NCI-H2171 treated with DMSO at 0.1 percent for 48 hours (cell line): ENCODE results near the gene PRODH2.
"Not testable (repeated sequence)": the region's sequence is repeated elsewhere in the genome, so short reads cannot be mapped to it uniquely, and the experiment has no call there.

ENCODE experiments used
- DNase-seq: peaks from one replicate; lab custom pipeline; 2025; lab: John Stamatoyannopoulos, UW

PRODH2 gene

DNA sequence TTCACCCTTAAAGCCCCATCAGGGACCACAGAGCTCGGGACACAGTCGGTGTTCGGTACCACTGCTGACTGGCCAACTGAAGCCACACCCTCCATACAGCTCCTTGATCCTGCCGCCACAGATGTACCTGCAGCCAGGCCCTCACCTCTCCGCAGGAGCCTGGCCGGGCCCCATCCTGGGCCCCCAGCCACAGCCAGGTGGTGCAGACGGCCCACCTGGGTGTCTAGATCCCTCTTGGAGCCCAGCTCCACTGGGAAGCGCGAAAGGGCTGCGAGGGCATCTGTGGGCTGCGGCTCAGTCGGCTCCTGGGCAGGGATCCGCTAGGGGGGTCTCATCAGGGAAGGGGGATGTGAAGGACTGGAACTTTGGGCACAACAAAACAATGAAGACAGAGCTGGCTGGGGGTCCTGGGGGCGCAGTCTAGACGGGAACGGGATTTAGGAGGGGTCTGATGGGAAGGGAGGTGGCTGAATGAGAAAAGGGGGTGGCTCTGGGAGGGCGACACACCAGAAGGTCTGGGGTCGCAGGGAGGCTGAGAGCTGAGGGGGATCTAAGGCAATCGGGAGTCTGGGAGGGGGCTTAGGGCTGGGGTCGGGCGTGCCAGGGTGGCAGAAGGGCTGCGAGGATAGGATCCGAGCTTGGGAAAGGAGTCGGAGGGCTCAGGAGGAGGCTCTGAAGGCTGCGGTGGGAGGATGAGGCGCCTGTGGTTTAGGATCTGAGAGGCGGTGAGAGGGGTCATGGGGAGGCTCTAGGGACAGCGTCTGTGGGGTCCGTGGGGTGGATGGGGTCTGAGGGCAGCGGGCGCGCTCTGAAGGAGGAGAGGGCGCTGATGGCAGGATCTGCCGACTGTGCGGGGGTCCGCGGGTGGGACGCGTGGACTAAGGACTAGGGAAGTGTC, 15.8 kb downstream of the PRODH2 start:
- no peak for DNase-seq

DNA sequence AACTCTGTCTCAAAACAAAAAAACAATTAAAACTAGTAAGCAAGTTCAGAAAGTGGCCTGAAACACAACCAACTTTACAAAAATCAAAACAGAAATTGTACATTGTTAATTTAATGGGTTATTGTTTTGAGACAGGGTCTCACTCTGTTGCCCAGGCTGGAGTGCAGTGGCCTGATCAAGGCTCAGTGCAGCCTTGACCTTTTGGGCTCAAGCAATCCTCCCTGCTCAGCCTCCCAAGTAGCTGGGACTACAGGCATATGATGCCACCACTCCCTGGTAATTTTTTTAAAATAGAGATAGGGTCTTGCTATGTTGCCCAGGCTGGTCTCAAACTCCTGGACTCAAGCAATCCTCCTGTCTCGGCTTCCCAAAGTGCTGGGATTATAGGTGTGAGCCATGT, 17.1 kb downstream of the PRODH2 start:
- not testable (repeated sequence) for DNase-seq

DNA sequence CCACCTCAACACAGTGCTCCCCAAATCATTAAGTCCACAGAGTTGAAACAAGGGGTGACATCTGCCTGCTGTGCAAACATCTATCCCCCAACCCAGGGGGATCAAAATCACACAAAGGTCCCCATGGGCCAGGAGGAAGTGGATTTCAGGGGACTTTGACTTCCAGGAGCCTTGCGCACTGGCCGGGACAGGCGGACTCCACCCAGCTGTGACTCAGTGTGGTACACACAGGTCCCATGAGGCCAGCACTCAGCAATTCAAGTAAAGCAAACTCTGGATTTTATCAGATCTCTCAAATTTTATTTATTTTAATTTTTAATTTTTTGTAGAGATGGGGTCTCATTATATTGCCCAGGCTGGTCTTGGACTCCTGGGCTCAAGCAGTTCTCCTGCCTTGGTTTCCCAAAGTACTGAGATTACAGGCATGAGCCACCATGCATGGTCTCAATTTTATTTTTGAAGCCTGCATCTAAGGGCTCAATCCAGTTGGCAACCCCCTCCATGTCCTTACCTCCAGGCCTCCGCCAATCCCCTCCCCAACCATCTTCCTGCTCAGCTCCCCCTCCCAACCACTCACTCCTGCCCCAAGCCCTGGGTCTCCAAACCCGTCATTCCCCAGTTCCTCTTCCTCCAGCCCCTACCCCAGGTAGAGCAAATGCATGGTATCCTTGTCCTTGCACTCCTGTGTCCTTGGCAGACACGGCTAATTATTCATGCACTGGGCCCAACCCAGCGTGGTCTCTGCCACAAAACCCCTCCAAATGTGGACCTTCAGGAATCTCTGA, 19.1 kb downstream of the PRODH2 start:
- no peak for DNase-seq

DNA sequence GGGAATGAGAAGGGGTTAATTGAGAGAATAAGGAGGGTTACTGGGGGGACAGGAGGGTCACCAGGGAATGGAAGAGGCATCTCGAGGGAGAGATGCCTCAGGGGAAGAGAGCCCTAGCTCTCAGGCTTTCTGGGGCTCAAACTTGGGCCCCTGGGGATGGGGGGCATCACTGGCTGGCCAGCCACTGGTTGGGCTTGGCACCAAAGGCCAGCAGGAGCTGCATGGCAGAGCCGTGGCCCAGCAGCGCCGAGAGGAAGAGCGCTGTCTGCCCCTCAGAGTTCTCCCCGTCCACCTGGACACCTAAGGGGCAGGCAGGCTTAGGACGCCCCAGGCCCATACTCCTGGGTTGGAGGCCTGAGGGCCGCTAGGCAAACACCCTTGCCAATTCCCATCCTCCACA, 19.8 kb downstream of the PRODH2 start:
- DNase-seq = no peak

DNA sequence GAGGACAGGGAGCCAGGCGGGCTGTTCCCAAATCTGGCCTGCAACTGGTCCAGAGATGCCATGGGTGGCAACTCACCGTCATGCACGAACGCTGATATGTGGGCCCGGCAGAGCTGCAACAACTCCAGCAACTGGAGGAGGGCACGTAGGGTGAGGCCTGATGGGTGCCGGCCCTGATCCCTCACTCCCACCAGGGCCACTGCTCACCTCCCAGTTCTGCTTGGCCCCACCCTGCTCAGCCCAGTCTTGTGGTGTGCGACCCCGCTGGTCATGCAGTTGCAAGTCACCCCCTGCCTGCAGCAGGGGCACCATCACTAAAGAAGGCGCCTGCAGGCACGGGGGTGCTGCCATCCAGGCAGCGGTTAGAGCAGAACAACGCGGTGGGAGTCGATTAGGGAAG, 20.3 kb downstream of the PRODH2 start:
- DNase-seq = no peak

DNA sequence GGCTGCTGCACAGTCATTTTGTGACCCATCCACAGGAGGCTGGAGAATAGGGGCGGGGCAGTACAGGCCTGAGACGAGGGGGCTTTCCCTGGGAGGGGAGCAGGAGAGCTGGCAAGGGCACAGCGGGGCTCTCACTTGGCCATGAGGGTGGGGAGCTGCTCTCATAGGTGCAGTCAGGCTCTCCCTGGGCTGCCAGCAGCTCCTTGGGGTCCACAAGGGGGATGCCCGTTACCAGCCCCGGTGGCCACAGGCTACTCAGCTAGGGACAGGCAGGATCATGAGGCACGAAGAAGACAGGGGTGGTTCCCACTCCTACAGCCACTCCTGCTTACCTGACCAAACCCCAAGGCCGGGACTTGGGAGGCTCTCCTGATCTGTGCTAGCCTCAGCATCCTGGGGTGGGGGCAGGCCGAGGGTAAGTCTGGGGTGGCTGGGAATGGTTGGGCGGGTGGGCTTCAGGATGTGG, 20.8 kb downstream of the PRODH2 start:
- no peak for DNase-seq

DNA sequence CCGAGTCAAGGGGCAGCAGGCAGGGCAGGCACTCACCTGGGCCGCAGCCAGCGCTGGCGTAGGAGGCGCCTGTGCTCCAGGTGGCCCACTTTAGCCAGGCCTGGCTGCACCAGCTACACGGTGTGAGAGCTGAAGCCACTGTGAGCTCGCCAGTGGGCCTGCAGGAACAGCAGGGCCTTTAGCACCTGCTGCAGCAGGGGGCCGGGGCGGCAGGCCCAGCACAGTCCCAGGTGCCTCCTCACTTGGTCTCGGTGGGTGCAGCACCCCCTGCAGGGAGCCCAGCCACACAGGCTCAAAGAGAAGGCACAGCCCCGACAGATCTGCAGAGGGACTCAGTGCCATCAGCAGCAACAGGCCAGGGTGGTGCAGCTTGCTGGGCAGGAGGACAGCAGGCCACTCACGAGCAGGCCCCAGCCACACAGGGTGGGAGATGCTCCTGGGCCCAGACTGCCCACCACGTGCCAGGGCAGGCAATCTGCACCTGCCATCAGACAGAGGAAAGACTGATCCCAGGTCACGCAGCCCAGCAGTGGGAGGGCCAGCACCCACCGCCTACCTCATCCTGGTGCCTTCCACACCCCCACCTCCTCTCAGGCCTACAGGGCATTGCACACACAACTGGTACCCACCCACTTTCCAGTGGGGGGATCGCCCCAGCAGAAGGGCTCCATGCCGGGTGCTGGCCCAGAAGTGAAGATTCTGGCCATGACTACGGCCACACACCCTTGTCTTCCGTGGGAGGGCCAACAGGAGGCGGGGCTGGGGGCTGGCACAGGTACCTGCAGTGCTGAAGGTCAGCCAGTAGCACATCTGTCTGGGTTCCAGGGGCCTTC, 21.4 kb downstream of the PRODH2 start:
- DNase-seq = no peak

DNA sequence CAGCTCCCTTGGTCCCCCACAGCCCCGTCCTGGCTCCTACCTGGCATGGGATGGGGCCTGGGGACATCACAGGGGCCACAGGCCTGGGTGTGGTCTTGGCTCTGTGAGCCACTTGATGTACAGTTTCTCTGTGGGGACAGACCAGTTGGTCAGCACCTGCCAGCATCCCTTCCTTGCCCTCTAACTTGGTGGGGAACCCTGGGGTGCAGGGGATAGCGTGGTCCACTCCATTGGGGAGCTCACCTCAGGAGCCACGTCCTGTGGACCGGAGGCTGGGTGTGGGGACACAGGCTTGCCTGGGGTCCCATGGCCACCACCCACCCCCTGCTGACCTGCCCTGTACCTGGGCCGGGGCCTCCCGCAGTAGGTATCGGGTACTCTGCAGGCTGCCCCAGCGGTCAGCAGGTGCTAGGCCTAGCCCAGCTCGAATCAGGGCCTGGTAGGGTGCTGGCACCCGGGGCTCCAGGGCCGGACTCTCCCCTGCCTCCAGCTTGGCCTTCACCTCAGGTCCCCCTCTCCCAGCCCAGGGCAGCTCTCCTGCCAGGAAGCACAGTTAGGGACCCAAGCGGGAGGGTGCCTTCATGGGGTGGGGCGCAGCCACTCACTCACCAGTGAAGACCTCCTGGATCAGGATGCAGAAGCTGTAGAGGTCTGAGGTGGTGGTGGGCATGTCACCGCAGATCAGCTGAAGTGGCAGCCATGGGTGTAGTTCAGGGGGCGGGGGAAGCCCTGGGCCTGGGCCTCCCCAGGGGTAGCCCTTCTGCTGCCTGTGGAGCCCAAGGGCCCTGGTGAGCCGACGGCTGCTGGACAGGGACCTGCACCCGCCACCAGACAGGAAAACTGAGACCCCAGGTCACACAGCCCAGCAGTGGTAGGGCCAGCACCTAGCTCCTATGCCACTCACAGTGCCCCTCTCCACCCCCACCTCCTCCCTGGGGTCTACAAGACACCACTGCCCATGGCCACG, 22.4 kb downstream of the PRODH2 start:
- DNase-seq = no peak

DNA sequence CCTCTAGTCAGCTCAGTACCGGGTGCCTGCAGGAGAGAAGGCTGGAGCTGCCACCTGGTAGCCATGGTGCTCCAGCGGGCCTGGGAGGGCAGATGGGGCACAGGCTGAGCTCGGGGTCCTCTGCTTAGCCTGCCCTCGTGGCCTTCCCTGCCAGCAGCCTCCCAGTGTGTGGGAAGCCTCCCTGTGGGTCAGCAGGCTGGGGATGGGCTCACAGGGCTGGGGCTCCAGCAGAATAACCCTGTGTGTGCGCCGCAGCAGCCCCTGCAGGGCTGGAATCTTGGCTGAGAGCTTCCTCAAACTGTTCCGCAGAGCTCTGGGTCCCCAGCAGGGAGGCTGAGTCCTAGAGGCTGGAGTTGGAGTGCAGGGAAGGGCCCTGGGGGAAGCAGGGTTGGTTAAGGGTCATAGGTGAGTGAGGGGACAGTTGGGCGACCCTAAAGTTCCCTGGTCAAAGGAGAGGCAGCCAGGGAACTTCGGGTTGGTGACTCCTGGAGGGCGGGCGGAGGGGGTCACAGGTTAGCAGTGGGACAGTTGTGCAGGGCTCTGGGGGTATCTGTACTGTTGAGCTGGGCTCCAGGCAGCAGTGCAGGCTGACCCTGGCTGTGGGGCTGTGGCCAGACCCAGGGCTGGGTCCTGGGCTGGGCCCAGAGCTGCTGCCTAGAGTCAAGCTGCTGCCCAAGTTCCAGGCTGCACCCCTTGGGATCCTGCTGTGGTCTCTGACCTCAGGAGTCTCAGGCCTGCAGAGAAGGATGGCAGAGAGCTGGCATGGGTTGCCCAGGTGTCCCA, 23.3 kb downstream of the PRODH2 start:
- DNase-seq = no peak

DNA sequence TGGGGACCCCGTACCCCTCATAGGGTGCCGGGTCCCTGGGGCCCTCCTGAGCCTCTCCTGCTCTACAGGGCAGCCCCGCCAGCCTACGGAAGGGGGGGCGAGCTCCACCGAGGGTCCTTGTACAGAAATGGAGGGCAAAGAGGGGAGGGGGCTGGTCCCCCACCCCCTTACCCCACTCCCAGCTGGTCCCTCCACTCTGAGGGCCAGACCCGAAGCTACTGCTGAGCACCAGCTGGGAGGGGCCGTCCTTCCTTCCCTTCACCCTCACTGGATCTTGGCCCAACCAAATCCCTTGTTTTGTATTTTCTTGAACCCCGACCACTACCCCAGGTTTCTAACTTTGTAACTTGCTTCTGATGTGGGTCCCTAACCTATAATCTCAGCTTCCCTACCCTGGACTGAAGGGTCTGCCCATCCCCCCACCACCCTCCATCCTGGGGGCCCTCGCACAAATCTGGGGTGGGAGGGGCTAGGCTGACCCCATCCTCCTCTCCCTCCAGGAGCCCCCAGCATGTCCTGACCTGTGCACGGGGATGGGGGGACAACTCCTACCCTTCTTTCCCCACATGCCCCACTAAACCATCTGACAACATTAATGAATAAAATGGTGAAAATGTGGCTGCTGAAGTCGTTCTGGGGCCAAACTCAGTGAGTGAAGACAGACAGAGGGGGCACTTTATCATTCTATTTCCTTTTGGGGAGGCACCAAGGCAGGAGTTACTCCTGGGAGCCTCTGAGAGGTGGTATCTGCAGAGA, 24.3 kb downstream of the PRODH2 start:
- no peak for DNase-seq

DNA sequence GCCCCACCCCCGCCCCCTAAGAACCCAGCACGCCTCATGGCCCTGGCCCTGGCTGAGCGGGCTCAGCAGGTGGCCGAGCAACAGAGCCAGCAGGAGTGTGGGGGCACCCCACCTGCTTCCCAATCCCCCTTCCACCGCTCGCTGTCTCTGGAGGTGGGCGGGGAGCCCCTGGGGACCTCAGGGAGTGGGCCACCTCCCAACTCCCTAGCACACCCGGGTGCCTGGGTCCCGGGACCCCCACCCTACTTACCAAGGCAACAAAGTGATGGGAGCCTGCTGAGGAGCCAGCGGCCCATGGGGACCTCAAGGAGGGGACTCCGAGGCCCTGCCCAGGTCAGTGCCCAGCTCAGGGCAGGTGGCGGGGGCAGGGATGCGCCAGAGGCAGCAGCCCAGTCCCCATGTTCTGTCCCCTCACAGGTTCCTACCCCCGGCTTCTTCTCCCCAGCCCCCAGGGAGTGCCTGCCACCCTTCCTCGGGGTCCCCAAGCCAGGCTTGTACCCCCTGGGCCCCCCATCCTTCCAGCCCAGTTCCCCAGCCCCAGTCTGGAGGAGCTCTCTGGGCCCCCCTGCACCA, 25.3 kb downstream of the PRODH2 start:
- DNase-seq = no peak

DNA sequence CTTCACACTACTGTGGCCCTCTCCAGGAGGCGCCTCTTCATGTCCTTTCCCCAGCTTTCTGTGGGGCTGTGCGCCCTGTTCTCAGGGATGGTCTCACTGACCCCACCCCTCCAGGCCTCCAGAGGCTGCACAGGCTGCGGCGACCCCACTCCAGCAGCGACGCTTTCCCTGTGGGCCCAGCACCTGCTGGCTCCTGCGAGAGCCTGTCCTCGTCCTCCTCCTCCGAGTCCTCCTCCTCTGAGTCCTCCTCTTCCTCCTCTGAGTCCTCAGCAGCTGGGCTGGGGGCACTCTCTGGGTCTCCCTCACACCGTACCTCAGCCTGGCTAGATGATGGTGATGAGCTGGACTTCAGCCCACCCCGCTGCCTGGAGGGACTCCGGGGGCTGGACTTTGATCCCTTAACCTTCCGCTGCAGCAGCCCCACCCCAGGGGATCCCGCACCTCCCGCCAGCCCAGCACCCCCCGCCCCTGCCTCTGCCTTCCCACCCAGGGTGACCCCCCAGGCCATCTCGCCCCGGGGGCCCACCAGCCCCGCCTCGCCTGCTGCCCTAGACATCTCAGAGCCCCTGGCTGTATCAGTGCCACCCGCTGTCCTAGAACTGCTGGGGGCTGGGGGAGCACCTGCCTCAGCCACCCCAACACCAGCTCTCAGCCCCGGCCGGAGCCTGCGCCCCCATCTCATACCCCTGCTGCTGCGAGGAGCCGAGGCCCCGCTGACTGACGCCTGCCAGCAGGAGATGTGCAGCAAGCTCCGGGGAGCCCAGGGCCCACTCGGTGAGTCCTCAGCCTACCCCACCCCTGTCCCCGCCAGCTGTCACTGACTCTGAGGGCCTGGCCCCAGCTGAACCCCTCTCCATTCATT, 26.1 kb downstream of the PRODH2 start:
- peak; percentile 72 for DNase-seq

DNA sequence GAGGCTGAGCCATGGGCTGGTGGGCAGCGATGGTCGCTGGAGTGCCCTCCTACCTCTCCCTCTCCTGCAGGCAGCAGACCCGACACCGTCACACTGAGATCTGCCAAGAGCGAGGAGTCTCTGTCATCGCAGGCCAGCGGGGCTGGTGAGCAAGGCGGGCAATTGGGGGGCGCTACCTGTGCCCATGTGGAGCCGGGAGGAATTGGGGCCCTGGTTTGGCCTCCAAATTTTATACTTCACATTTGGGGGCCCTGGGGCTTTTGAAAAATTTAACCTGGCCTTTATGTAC, 27.4 kb downstream of the PRODH2 start:
- DNase-seq = no peak

DNA sequence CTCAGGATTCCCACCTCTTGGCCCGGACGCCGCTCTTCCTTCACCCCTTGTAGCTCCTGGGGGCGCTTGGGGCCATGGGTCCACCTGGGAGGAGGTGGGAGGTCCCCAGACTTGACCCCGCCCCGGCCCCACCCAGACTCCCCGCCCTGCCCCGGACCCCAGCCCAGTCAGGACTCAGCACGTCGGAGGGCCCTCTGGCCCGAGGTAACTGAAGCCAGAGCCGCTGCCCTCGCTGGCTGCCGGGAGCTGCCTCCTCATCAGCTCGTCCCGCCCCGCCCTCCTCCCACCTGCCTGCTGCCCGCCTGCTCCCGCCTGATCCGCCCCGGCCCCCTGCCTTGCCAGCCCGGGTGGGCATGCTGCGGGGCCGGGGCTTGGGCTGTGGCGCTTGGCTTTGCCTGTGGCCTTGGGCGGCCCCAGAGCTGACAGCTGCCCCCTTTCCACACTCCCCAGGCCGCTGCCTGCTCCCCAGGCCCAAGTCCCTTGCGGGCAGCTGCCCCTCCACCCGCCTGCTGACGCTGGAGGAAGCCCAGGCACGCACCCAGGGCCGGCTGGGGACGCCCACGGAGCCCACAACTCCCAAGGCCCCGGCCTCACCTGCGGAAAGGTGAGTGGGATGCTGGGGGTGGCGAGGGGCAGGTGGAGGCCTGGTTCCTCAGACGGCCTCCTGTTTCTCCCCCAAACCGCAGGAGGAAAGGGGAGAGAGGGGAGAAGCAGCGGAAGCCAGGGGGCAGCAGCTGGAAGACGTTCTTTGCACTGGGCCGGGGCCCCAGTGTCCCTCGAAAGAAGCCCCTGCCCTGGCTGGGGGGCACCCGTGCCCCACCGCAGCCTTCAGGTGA, 27.9 kb downstream of the PRODH2 start:
- no peak for DNase-seq

DNA sequence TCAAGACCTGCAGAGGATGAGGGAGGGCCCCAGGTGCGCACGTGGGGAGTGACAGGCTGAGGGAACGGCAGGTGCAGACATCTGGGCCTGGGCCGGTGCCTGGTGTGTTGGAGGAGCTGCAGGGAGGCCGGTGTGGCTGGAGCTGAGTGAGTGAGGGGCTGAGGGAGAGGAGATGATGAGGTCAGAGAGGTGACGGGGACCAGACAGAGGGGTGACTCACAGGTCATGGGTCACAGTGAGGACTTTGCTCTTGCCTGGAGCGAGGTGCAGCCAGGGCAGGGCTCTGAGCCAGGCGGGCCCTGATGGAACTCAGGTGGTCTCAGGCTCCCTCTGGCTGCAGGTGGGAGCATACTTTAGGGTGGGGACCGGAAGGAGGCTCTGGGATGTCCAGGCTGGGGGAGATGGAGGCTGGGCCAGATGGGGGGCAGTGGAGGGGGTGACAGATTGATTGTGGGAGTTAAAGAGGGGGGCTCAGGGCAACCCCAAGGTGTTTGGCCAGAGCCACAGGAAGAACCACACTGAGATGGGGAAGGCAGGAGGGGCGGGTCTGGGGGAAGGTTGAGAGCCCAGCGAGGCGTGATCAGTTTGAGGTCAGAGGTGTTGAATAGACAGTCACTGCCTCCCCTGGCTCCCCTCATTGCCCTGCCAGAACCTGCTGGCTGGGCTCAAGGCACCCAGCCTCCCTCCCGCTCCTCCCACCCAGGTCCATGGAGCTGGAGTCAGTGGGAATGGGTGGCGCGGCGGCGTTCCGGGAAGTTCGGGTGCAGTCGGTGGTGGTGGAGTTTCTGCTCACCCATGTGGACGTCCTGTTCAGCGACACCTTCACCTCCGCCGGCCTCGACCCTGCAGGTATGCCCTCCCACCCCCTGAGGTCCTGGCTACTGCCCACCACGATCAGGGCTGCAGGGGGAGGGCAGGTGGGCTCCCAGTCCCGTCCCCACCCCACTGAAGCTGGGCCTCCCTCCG, 28.9 kb downstream of the PRODH2 start:
- no peak for DNase-seq

DNA sequence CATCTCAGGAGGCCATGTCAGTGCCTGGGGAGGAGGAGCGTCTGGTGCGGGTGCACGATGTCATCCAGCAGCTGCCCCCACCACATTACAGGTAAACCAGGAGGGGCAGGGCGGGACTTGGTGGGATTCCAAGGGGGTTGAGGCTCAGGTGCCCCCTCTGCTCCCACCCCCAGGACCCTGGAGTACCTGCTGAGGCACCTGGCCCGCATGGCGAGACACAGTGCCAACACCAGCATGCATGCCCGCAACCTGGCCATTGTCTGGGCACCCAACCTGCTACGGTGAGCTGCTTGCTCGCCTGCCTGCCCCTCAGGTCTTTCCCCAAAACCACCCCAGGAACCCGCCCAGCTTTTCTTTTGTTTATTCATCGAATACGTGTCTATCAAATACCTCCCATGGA, 30.1 kb downstream of the PRODH2 start:
- DNase-seq = no peak
